Neuronal stem cell (in vitro differentiated cells): Measurements from ENCODE around the gene PDE1C.

ENCODE experiments used
- DNase-seq: peaks from one replicate; pipeline ENCODE4 v3.0.0-alpha.2; 2013; ENCODE audit warnings: low spot score
- H2AFZ ChIP-seq: one replicate; pipeline ENCODE4 v1.6.1; 2013; ENCODE audit warnings: mild to moderate bottlenecking, low read length, inconsistent platforms
- H2AK5ac ChIP-seq: 2 replicates; pipeline ENCODE4 v1.6.1; 2013; ENCODE audit warnings: low read depth, mild to moderate bottlenecking, inconsistent platforms, low read length, moderate library complexity, mixed read lengths
- H2BK120ac ChIP-seq: 2 replicates; pipeline ENCODE4 v1.6.1; 2013; ENCODE audit warnings: low read depth, mild to moderate bottlenecking, inconsistent platforms, low read length, moderate library complexity, mixed read lengths
- H2BK12ac ChIP-seq: one replicate; pipeline ENCODE4 v1.6.1; 2013; ENCODE audit warnings: low read length, inconsistent platforms
- H2BK15ac ChIP-seq: 2 replicates; pipeline ENCODE4 v1.6.1; 2013; ENCODE audit warnings: mild to moderate bottlenecking, low read length, inconsistent platforms, mixed read lengths
- H2BK5ac ChIP-seq: one replicate; pipeline ENCODE4 v1.6.1; 2013; ENCODE audit warnings: inconsistent platforms, mild to moderate bottlenecking, low read length, moderate library complexity
- H3K14ac ChIP-seq: one replicate; pipeline ENCODE4 v1.6.1; 2013; ENCODE audit warnings: low read length, inconsistent platforms
- H3K18ac ChIP-seq: 2 replicates; pipeline ENCODE4 v1.6.1; 2013; ENCODE audit warnings: low read length, inconsistent platforms
- H3K23ac ChIP-seq: 2 replicates; pipeline ENCODE4 v1.6.1; 2013; ENCODE audit warnings: low read depth, mild to moderate bottlenecking, mixed read lengths, low read length, inconsistent platforms; ENCODE audit not compliant: poor library complexity
- H3K27ac ChIP-seq: replicated peaks from 3 replicates; pipeline ENCODE4 v1.5.1; 2013; ENCODE audit warnings: low read length, inconsistent platforms
- H3K27me3 ChIP-seq, 3 experiments: 2 replicates each; pipeline ENCODE4 v1.6.1; 2013; ENCODE audit warnings: low read length in 3 of 3, mild to moderate bottlenecking in 2 of 3, inconsistent platforms in 1 of 3, low read depth in 1 of 3, mixed read lengths in 1 of 3, moderate library complexity in 1 of 3; ENCODE audit not compliant: control insufficient read depth in 3 of 3, insufficient read depth in 3 of 3
- H3K36me3 ChIP-seq, 2 donors: replicated peaks in 1 of 2; 2 replicates each; pipeline ENCODE4 v1.6.1; 2013; ENCODE audit warnings: low read length in 2 of 2; ENCODE audit not compliant: control insufficient read depth in 2 of 2, insufficient read depth in 2 of 2
- H3K4ac ChIP-seq: 2 replicates; pipeline ENCODE4 v1.6.1; 2013; ENCODE audit warnings: inconsistent platforms, mild to moderate bottlenecking, low read length, moderate library complexity
- H3K4me1 ChIP-seq, 2 donors: 1 replicate in 1 of 2; 2 replicates in 1 of 2; pipeline ENCODE4 v1.6.1; 2013; ENCODE audit warnings: low read length in 2 of 2, low read depth in 1 of 2; ENCODE audit not compliant: control insufficient read depth in 2 of 2, insufficient read depth in 1 of 2
- H3K4me2 ChIP-seq: one replicate; pipeline ENCODE4 v1.6.1; 2013; ENCODE audit warnings: mild to moderate bottlenecking, low read length, inconsistent platforms; ENCODE audit not compliant: insufficient read depth, poor library complexity, severe bottlenecking
- H3K4me3 ChIP-seq, 2 donors: 2 replicates each; pipeline ENCODE4 v1.5.1; 2013; ENCODE audit warnings: low read length in 2 of 2, mild to moderate bottlenecking in 2 of 2, inconsistent platforms in 1 of 2, moderate library complexity in 1 of 2
- H3K79me1 ChIP-seq: one replicate; pipeline ENCODE4 v1.6.1; 2013; ENCODE audit warnings: low read depth, mild to moderate bottlenecking, inconsistent platforms, low read length, moderate library complexity
- H3K9ac ChIP-seq: one replicate; pipeline ENCODE4 v1.6.1; 2013; ENCODE audit warnings: mild to moderate bottlenecking, low read depth, low read length, inconsistent platforms; ENCODE audit not compliant: poor library complexity
- H3K9me3 ChIP-seq, 2 donors: replicated peaks in 1 of 2; 2 replicates each; pipeline versions ENCODE3 to v1.6.1; 2013; ENCODE audit warnings: low read length in 2 of 2, mild to moderate bottlenecking in 2 of 2, inconsistent platforms in 1 of 2, low read depth in 1 of 2, mixed read lengths in 1 of 2, moderate library complexity in 1 of 2; ENCODE audit not compliant: control insufficient read depth in 2 of 2, insufficient read depth in 1 of 2
- H4K8ac ChIP-seq: one replicate; pipeline ENCODE4 v1.6.1; 2013; ENCODE audit warnings: low read depth, mild to moderate bottlenecking, inconsistent platforms, low read length, moderate library complexity
- H4K91ac ChIP-seq: one replicate; pipeline ENCODE4 v1.6.1; 2013; ENCODE audit warnings: low read length, low read depth, mild to moderate bottlenecking, inconsistent platforms; ENCODE audit not compliant: poor library complexity
- WGBS, 2 donors: extraction: QIAGEN DNeasy Blood & Tissue Kit; methylation state at CpG; one replicate each; pipeline ENCODE4 v1.1.7; 2013; ENCODE audit warnings: missing lambda C conversion rate in 2 of 2, mixed read lengths in 1 of 2; ENCODE audit not compliant: insufficient read length in 2 of 2, insufficient replicate concordance in 1 of 2; ENCODE audit errors: extremely low coverage in 2 of 2; 5-methylcytosine and 5-hydroxymethylcytosine counted together

PDE1C gene

DNA sequence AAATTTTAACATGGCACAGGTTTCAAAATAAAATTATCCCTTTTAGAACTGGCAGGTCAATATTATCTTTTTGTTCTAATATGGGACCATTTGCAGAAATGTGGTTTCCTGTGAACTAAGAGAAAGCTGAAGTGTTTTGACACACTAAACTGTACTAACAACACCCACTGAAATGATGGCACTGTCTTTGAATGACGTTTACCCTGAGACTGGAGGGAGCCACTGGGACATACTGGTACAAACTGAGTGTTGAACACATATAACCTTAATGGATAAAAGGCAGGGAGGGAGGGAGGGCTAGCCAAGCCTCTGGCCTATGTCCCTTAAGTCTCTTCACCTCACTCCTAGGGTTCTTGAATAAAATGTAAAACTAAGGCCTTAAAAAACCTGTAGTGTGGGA, 95.9 kb downstream of the PDE1C start:
- H3K27me3 ChIP-seq, result no peaks in the 10 kb centered on the region
- no peak overlapping the region for H2BK15ac ChIP-seq
- no peaks in the 10 kb centered on the region for H3K79me1 ChIP-seq
- H3K4ac ChIP-seq, result no peak overlapping the region
- no peak overlapping the region for H3K9ac ChIP-seq
- no peak overlapping the region for H2AFZ ChIP-seq
- H3K9me3 ChIP-seq, result no peaks in the 10 kb centered on the region
- no peak overlapping the region for H3K18ac ChIP-seq
- no peak overlapping the region for H3K4me2 ChIP-seq
- no peak overlapping the region for H4K91ac ChIP-seq
- H3K23ac ChIP-seq, result no peak overlapping the region
- no peak overlapping the region for H3K27ac ChIP-seq
- no peak overlapping the region for H4K8ac ChIP-seq
- no peak overlapping the region for H2BK12ac ChIP-seq
- DNase-seq, result no peak
- no peaks in the 10 kb centered on the region for H3K4me1 ChIP-seq
- no peak overlapping the region for H3K4me3 ChIP-seq
- no peak overlapping the region for H2BK120ac ChIP-seq
- no CpG with 5 or more reads among the region's 1 CpG for WGBS, 2 donors
- H3K14ac ChIP-seq, result no peak overlapping the region
- H3K36me3 ChIP-seq, result no peaks in the 10 kb centered on the region
- H2BK5ac ChIP-seq, result no peak overlapping the region
- H2AK5ac ChIP-seq, result no peak overlapping the region

DNA sequence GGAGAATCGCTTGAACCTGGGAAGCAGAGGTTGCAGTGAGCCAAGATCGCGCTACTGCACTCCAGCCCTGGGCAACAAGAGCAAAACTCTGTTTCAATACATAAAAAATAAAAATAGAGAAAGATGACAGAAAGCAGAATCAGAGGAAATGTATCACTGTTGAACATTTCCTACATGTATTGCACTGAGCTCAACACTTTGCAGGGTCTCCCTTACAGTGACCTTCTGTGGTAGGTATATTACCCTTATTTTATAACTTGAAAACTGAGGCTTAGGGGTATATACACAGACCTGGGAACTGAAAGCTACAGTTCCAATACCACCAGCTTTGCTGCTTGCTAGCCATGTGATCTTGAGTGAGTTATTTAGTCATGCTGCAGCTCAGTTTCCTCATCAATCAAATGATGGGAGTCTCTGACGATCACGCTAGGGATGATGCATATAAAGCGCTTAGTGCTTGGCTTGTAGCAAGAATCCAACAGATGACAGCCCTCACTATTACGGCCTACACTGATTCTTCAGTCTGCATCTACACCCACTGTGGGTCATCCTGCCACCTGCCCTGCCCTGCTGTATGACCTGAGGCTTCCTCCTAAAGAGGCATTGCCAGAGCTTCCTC, 99.0 kb downstream of the PDE1C start:
- Histone ChIP-seq H3K36me3 (no peaks in the 10 kb centered on the region), H3K4ac (no peak overlapping the region), H2AFZ (no peak overlapping the region), H2AK5ac (no peak overlapping the region), H2BK15ac (no peak overlapping the region), H2BK12ac (no peak overlapping the region), H3K4me2 (no peak overlapping the region), H4K8ac (no peak overlapping the region), H3K9me3 (no peaks in the 10 kb centered on the region), H4K91ac (no peak overlapping the region), H3K27me3 (no peaks in the 10 kb centered on the region), H3K27ac (no peak overlapping the region), H3K4me1 (no peaks in the 10 kb centered on the region), H2BK5ac (no peak overlapping the region), H3K18ac (no peak overlapping the region), H2BK120ac (no peak overlapping the region), H3K9ac (no peak overlapping the region), H3K79me1 (no peaks in the 10 kb centered on the region), H3K23ac (no peak overlapping the region), H3K4me3 (no peak overlapping the region), H3K14ac (no peak overlapping the region)
- WGBS, 2 donors, result no CpG with 5 or more reads among the region's 7 CpGs
- no peak for DNase-seq

DNA sequence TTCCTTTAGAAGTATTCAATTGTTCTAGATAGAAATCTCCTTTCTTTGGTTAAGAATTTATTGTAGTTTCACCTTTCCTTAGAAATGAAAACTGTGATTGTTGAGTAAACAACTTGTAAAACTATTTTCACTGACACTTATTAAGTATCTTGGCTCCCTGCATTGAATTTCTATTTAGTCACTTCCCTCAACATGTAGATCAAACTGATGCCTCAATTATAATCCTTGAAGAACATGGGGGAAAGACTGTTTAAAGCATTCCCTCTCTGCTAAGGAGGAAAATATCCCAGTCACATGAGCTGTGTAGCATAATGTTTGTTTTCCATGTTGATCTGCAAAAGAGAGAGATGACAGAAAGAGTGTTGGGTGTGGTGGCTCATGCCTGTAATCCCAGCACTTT, 99.7 kb downstream of the PDE1C start:
- H3K4me3 ChIP-seq, result no peak overlapping the region
- H2BK5ac ChIP-seq, result no peak overlapping the region
- no peak overlapping the region for H4K91ac ChIP-seq
- H3K14ac ChIP-seq, result no peak overlapping the region
- no peak overlapping the region for H2BK15ac ChIP-seq
- H3K79me1 ChIP-seq, result no peaks in the 10 kb centered on the region
- no peak overlapping the region for H3K23ac ChIP-seq
- H3K4ac ChIP-seq, result no peak overlapping the region
- no peak overlapping the region for H3K4me2 ChIP-seq
- no peak overlapping the region for H2BK120ac ChIP-seq
- H2AFZ ChIP-seq, result no peak overlapping the region
- no peak overlapping the region for H3K18ac ChIP-seq
- H3K9ac ChIP-seq, result no peak overlapping the region
- H4K8ac ChIP-seq, result no peak overlapping the region
- H3K27me3 ChIP-seq, result no peaks in the 10 kb centered on the region
- no peak overlapping the region for H2BK12ac ChIP-seq
- H3K9me3 ChIP-seq, result no peaks in the 10 kb centered on the region
- H3K36me3 ChIP-seq, result no peaks in the 10 kb centered on the region
- no peaks in the 10 kb centered on the region for H3K4me1 ChIP-seq
- DNase-seq, result no peak
- H2AK5ac ChIP-seq, result no peak overlapping the region
- H3K27ac ChIP-seq, result no peak overlapping the region

GRCh38 chr7:31963569-31964175, 106.5 kb downstream of the PDE1C start:
- H2BK120ac ChIP-seq, result no peak overlapping the region
- no peak overlapping the region for H3K4me2 ChIP-seq
- H3K9ac ChIP-seq, result no peak overlapping the region
- H3K27ac ChIP-seq, result no peak overlapping the region
- no peak overlapping the region for H2BK5ac ChIP-seq
- no peak overlapping the region for H3K4me3 ChIP-seq
- no peak overlapping the region for H2BK15ac ChIP-seq
- no CpG with 5 or more reads among the region's 8 CpGs for WGBS, 2 donors
- no peak overlapping the region for H4K8ac ChIP-seq
- no peaks in the 10 kb centered on the region for H3K36me3 ChIP-seq
- no peak overlapping the region for H3K18ac ChIP-seq
- no peak overlapping the region for H2AFZ ChIP-seq
- H3K23ac ChIP-seq, result no peak overlapping the region
- no peak overlapping the region for H2BK12ac ChIP-seq
- no peaks in the 10 kb centered on the region for H3K4me1 ChIP-seq
- DNase-seq, result no peak
- no peak overlapping the region for H4K91ac ChIP-seq
- no peaks in the 10 kb centered on the region for H3K79me1 ChIP-seq
- H3K4ac ChIP-seq, result no peak overlapping the region
- no peak overlapping the region for H2AK5ac ChIP-seq
- no peak overlapping the region for H3K14ac ChIP-seq
- peaks cover 0 to 2% of the 10 kb centered on the region in 2 donors for H3K9me3 ChIP-seq
- H3K27me3 ChIP-seq, result no peaks in the 10 kb centered on the region
